ENCODE measurements around the gene NANOS1. TPM values are rescaled to one million over a fixed set of nuclear protein-coding genes. Genes with fewer than 3 reads are reported as not detected.

The NANOS1 gene
- total and polyA plus RNA-seq, 2 experiments from 2014 or later = 3.8 to 6.2 TPM

- peak overlapping the region; percentile 54 for H2AFZ ChIP-seq
- H3K79me2 ChIP-seq = no peaks in the 10 kb centered on the region
- H3K4me3 ChIP-seq = no peak overlapping the region
- TF ChIP-seq EZH2phosphoT487 (IDR thresholded peaks at IDR 0.05; ENCODE audit: low read depth, severe bottlenecking, unreplicated experiment) (no peak), CTCF (IDR thresholded peaks at IDR 0.05; ENCODE audit: poor library complexity) (peak; percentile 9), EZH2 (IDR thresholded peaks at IDR 0.05; ENCODE audit: borderline replicate concordance) (no peak)
- peaks cover 18% of the 10 kb centered on the region for H4K20me1 ChIP-seq (ENCODE audit: insufficient read depth, poor library complexity, severe bottlenecking)
- H3K4me1 ChIP-seq (ENCODE audit: insufficient read depth) = peaks cover 7% of the 10 kb centered on the region
- DNase-seq (ENCODE audit: low spot score) = peak; percentile 93
- H3K4me2 ChIP-seq = peak overlapping the region; percentile 82
- H3K9me2 ChIP-seq (replicated peaks; ENCODE audit: insufficient read depth) = no peaks in the 10 kb centered on the region
- no peak overlapping the region for H3K27ac ChIP-seq
- H3K27me3 ChIP-seq = no peaks in the 10 kb centered on the region
- 5% methylated on average over 41 of the region's 68 CpGs for WGBS (ENCODE audit: low lambda C conversion rate, missing lambda C conversion rate)
- H3K36me3 ChIP-seq (replicated peaks; ENCODE audit: insufficient read depth, low read depth) = peaks cover 4% of the 10 kb centered on the region
- no peaks in the 10 kb centered on the region for H3K9me3 ChIP-seq (ENCODE audit: low read depth)
These were observed 458 bp upstream of the NANOS1 start for GRCh38 chr10:119028900-119029612.

GRCh38 chr10:119030421-119031250, 1.1 kb downstream of the NANOS1 start:
- Histone ChIP-seq H3K27me3 (no peaks in the 10 kb centered on the region), H3K9me3 (ENCODE audit: low read depth) (no peaks in the 10 kb centered on the region), H3K27ac (no peak overlapping the region), H4K20me1 (ENCODE audit: insufficient read depth, poor library complexity, severe bottlenecking) (peaks cover 19% of the 10 kb centered on the region), H3K4me3 (peak overlapping the region; percentile 39), H3K36me3 (replicated peaks; ENCODE audit: insufficient read depth, low read depth) (peaks cover 7% of the 10 kb centered on the region), H3K4me2 (peak overlapping the region; percentile 96), H3K79me2 (no peaks in the 10 kb centered on the region), H2AFZ (no peak overlapping the region), H3K9me2 (replicated peaks; ENCODE audit: insufficient read depth) (no peaks in the 10 kb centered on the region), H3K4me1 (ENCODE audit: insufficient read depth) (peaks cover 7% of the 10 kb centered on the region)
- DNase-seq (ENCODE audit: low spot score) = no peak
- TF ChIP-seq EZH2phosphoT487 (IDR thresholded peaks at IDR 0.05; ENCODE audit: low read depth, severe bottlenecking, unreplicated experiment) = no peak
- no peak for TF ChIP-seq CTCF (IDR thresholded peaks at IDR 0.05; ENCODE audit: poor library complexity)
- no peak for TF ChIP-seq EZH2 (IDR thresholded peaks at IDR 0.05; ENCODE audit: borderline replicate concordance)
- 14% methylated on average over 27 of the region's 65 CpGs for WGBS (ENCODE audit: low lambda C conversion rate, missing lambda C conversion rate)

DNA sequence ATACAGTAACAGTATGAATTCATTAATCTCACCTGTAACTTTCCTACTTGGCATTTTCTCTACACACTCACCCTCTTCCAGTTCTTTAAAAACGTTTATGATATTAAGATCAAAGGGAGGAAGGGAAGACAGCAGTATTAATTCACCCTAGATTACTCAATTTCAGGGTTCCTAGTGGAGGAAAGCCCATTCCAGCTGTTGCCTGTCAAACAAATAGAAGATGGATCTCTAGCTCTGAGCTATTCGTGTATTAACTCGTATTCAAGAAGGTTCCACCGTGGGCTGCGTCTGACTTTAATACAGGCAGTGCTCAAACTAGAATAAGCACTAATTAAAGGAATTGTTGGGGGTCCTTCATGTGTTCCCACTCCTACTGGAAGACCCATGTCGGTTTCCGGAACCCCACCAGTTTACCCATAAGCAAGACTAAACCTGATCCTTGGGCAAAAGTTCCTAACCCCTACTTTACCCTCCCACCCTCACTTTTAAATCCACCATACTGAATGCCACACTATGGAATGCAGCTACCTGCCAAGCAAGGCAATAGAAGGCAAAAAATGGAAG, 2.1 kb downstream of the NANOS1 start:
- peaks cover 7% of the 10 kb centered on the region for H3K36me3 ChIP-seq (replicated peaks; ENCODE audit: insufficient read depth, low read depth)
- no peaks in the 10 kb centered on the region for H3K79me2 ChIP-seq
- no peak overlapping the region for H2AFZ ChIP-seq
- TF ChIP-seq EZH2phosphoT487 (IDR thresholded peaks at IDR 0.05; ENCODE audit: low read depth, severe bottlenecking, unreplicated experiment) = no peak
- no peak for TF ChIP-seq EZH2 (IDR thresholded peaks at IDR 0.05; ENCODE audit: borderline replicate concordance)
- TF ChIP-seq CTCF (IDR thresholded peaks at IDR 0.05; ENCODE audit: poor library complexity) = no peak
- no peak overlapping the region for H3K4me3 ChIP-seq
- H3K9me2 ChIP-seq (replicated peaks; ENCODE audit: insufficient read depth) = no peaks in the 10 kb centered on the region
- no peak overlapping the region for H3K27ac ChIP-seq
- peaks cover 7% of the 10 kb centered on the region for H3K4me1 ChIP-seq (ENCODE audit: insufficient read depth)
- WGBS (ENCODE audit: low lambda C conversion rate, missing lambda C conversion rate) = 73% methylated on average over 7 of the region's 7 CpGs
- no peak for DNase-seq (ENCODE audit: low spot score)
- H3K9me3 ChIP-seq (ENCODE audit: low read depth) = no peaks in the 10 kb centered on the region
- H4K20me1 ChIP-seq (ENCODE audit: insufficient read depth, poor library complexity, severe bottlenecking) = peaks cover 19% of the 10 kb centered on the region
- H3K27me3 ChIP-seq = no peaks in the 10 kb centered on the region
- peak overlapping the region; percentile 96 for H3K4me2 ChIP-seq
